Naive thymus-derived CD4-positive, alpha-beta T cell (primary cell): Measurements from ENCODE around the gene JDP2. TPM values are rescaled to one million over a fixed set of nuclear protein-coding genes. Genes with fewer than 3 reads are reported as not detected.

ENCODE experiments used
- ATAC-seq: fragments of 150-1000 bp; cut with Tn5 transposase; 2 replicates; pipeline ENCODE4 v1.10.0; 2021; ENCODE audit warnings: mild to moderate bottlenecking, moderate library complexity
- CTCF ChIA-PET: fragments of 350-600 bp; sonication (Branson Sonifier 250); formaldehyde crosslinking; loops from one replicate; lab custom pipeline; 2021; ENCODE audit warnings: antibody characterized with exemption; lab: Charles Lee
- POLR2A ChIA-PET: fragments of 350-600 bp; sonication (Branson Sonifier 250); formaldehyde crosslinking; loops from one replicate; lab custom pipeline; 2021; ENCODE audit warnings: antibody characterized with exemption, inconsistent platforms; lab: Charles Lee
- DNase-seq, 9 donors: peaks; one replicate each; pipeline versions ENCODE4 v3.0.0 to v3.0.0-alpha.2; 2020 to 2022; ENCODE audit warnings: mixed read lengths in 1 of 9
- H3K27ac ChIP-seq: one replicate; pipeline ENCODE4 v1.7.0; 2013; ENCODE audit warnings: mild to moderate bottlenecking, low read depth, low read length, moderate library complexity
- H3K27me3 ChIP-seq, 2 donors: one replicate each; pipeline ENCODE4 v1.7.0; 2013; ENCODE audit warnings: low read length in 2 of 2, mild to moderate bottlenecking in 2 of 2, moderate library complexity in 2 of 2; ENCODE audit not compliant: control insufficient read depth in 2 of 2, insufficient read depth in 2 of 2
- H3K36me3 ChIP-seq, 3 experiments: 1 replicate in 2 of 3; 2 replicates in 1 of 3; pipeline ENCODE4 v1.7.0; 2013; ENCODE audit warnings: low read length in 3 of 3, mild to moderate bottlenecking in 3 of 3, moderate library complexity in 1 of 3; ENCODE audit not compliant: insufficient read depth in 3 of 3, control insufficient read depth in 2 of 3
- H3K4me1 ChIP-seq, 2 donors: one replicate each; pipeline ENCODE4 v1.7.0; 2013; ENCODE audit warnings: low read length in 2 of 2, mild to moderate bottlenecking in 2 of 2, moderate library complexity in 1 of 2; ENCODE audit not compliant: control insufficient read depth in 2 of 2, insufficient read depth in 2 of 2
- H3K4me3 ChIP-seq: 2 replicates; pipeline ENCODE4 v1.7.0; 2013; ENCODE audit warnings: mild to moderate bottlenecking, low read length
- H3K9me3 ChIP-seq, 3 experiments: 1 replicate in 2 of 3; 2 replicates in 1 of 3; pipeline ENCODE4 v1.7.0; 2013; ENCODE audit warnings: low read length in 3 of 3; ENCODE audit not compliant: control insufficient read depth in 2 of 3
- H3K27ac Mint-ChIP-seq, 9 donors: one replicate each; pipeline ENCODE4 v1.8.0; 2020 to 2022; ENCODE audit warnings: mixed read lengths in 9 of 9, mild to moderate bottlenecking in 8 of 9, moderate library complexity in 5 of 9, inconsistent platforms in 2 of 9
- H3K27me3 Mint-ChIP-seq, 5 donors: one replicate each; pipeline ENCODE4 v1.8.0; 2021 to 2022; ENCODE audit warnings: mixed read lengths in 5 of 5, mild to moderate bottlenecking in 1 of 5
- H3K36me3 Mint-ChIP-seq, 5 donors: one replicate each; pipeline ENCODE4 v1.8.0; 2020 to 2022; ENCODE audit warnings: mixed read lengths in 5 of 5, mild to moderate bottlenecking in 3 of 5, inconsistent platforms in 1 of 5
- H3K4me1 Mint-ChIP-seq, 7 donors: one replicate each; pipeline ENCODE4 v1.8.0; 2020 to 2022; ENCODE audit warnings: mixed read lengths in 7 of 7, mild to moderate bottlenecking in 3 of 7, inconsistent platforms in 1 of 7
- H3K4me3 Mint-ChIP-seq, 10 donors: one replicate each; pipeline ENCODE4 v1.8.0; 2020 to 2022; ENCODE audit warnings: mild to moderate bottlenecking in 10 of 10, mixed read lengths in 10 of 10, moderate library complexity in 6 of 10, inconsistent platforms in 2 of 10
- H3K9me3 Mint-ChIP-seq, 11 donors: one replicate each; pipeline ENCODE4 v1.8.0; 2020 to 2022; ENCODE audit warnings: mixed read lengths in 11 of 11, mild to moderate bottlenecking in 4 of 11, inconsistent platforms in 1 of 11, moderate library complexity in 1 of 11
- intact Hi-C, 2 donors: fragments of 100-400 bp; cut with micrococcal nuclease; formaldehyde crosslinking; loops; one replicate each; pipeline ENCODE4 v1.15.1; 2023
- polyA plus RNA-seq, 2 donors: library from polyadenylated mRNA; unstranded; fragments of 300-500 nt; fragmentation: Illumina TruSeq; gene quantifications; one replicate each; pipeline ENCODE4 v1.2.3, GENCODE V29; 2021
- total RNA-seq, 6 experiments: library from RNA in 5 of 6; stranded (reverse) in 5 of 6; gene quantifications; 1 replicate in 5 of 6; 2 replicates in 1 of 6; pipeline ENCODE4 v1.2.3 and lab custom pipeline; 2021 to 2026

JDP2 gene
- total and polyA plus RNA-seq, 7 experiments from 2014 or later, result 0.86 to 29.0 (median 1.5) TPM; not detected in 2

- H3K9me3 Mint-ChIP-seq, result peaks cover 0 to 2% (median 0%) of the 10 kb centered on the region in 11 donors
- Histone ChIP-seq H3K4me3 (no peak overlapping the region), H3K36me3 (no peaks in the 10 kb centered on the region), H3K9me3 (no peaks in the 10 kb centered on the region), H3K4me1 (peaks cover 0 to 3% of the 10 kb centered on the region in 2 donors), H3K27me3 (no peaks in the 10 kb centered on the region), H3K27ac (no peak overlapping the region)
- peak overlapping the region in 3 of 9 donors; percentile 26 to 65 (median 36) for H3K27ac Mint-ChIP-seq
- intact Hi-C loops, result no loop called here
- ATAC-seq, result no peak
- no peak overlapping the region for H3K4me3 Mint-ChIP-seq
- no peaks in the 10 kb centered on the region for H3K27me3 Mint-ChIP-seq
- DNase-seq, result no peak
- ChIA-PET CTCF (interaction anchor here (1.0 kb wide), 1 partner anchor 188 kb away, joined by 3 read pairs; no protein-coding TSS in a partner anchor), POLR2A (no interaction called here)
- peaks cover 4 to 57% (median 5%) of the 10 kb centered on the region in 7 donors for H3K4me1 Mint-ChIP-seq
- peaks cover 0 to 7% (median 0%) of the 10 kb centered on the region in 5 donors for H3K36me3 Mint-ChIP-seq
Observed at GRCh38 chr14:75492832-75493591, 65.2 kb downstream of the JDP2 start.

- H3K4me3 Mint-ChIP-seq, result no peak overlapping the region
- H3K36me3 Mint-ChIP-seq, result peaks cover 0 to 7% (median 0%) of the 10 kb centered on the region in 5 donors
- DNase-seq, result no peak
- H3K27me3 Mint-ChIP-seq, result no peaks in the 10 kb centered on the region
- intact Hi-C loops, result no loop called here
- CTCF ChIA-PET, result no interaction called here
- ATAC-seq, result no peak
- Histone ChIP-seq H3K27me3 (no peaks in the 10 kb centered on the region), H3K4me1 (peaks cover 0 to 3% of the 10 kb centered on the region in 2 donors), H3K36me3 (no peaks in the 10 kb centered on the region), H3K27ac (no peak overlapping the region), H3K9me3 (no peaks in the 10 kb centered on the region), H3K4me3 (no peak overlapping the region)
- POLR2A ChIA-PET, result no interaction called here
- H3K9me3 Mint-ChIP-seq, result peaks cover 0 to 2% (median 0%) of the 10 kb centered on the region in 11 donors
- H3K27ac Mint-ChIP-seq, result no peak overlapping the region
- peaks cover 2 to 57% (median 4%) of the 10 kb centered on the region in 7 donors for H3K4me1 Mint-ChIP-seq
Observed at GRCh38 chr14:75493592-75494087, 65.8 kb downstream of the JDP2 start.

- Mint-ChIP-seq H3K4me1 (peaks cover 0 to 55% (median 0%) of the 10 kb centered on the region in 7 donors), H3K9me3 (peaks cover 0 to 2% (median 0%) of the 10 kb centered on the region in 11 donors), H3K27ac (no peak overlapping the region), H3K36me3 (peaks cover 0 to 7% (median 0%) of the 10 kb centered on the region in 5 donors), H3K4me3 (no peak overlapping the region), H3K27me3 (no peaks in the 10 kb centered on the region)
- ATAC-seq, result no peak
- Histone ChIP-seq H3K27ac (no peak overlapping the region), H3K36me3 (no peaks in the 10 kb centered on the region), H3K27me3 (no peaks in the 10 kb centered on the region), H3K4me3 (no peak overlapping the region), H3K9me3 (no peaks in the 10 kb centered on the region), H3K4me1 (peaks cover 0 to 3% of the 10 kb centered on the region in 2 donors)
- DNase-seq, result no peak
- intact Hi-C loops, result no loop called here
- ChIA-PET CTCF (interaction anchor here (0.9 to 1.2 kb wide), 2 partner anchors 8 to 67 kb away, joined by 3 to 4 read pairs; no protein-coding TSS in a partner anchor), POLR2A (interaction anchor here (0.6 kb wide), 1 partner anchor 157 kb away, joined by 5 read pairs; no protein-coding TSS in a partner anchor)
Observed at GRCh38 chr14:75494896-75495295, 67.1 kb downstream of the JDP2 start.

- POLR2A ChIA-PET, result no interaction called here
- Histone ChIP-seq H3K27me3 (no peaks in the 10 kb centered on the region), H3K4me3 (no peak overlapping the region), H3K9me3 (no peaks in the 10 kb centered on the region), H3K4me1 (peaks cover 0 to 3% of the 10 kb centered on the region in 2 donors), H3K27ac (no peak overlapping the region), H3K36me3 (no peaks in the 10 kb centered on the region)
- no peak overlapping the region for H3K4me3 Mint-ChIP-seq
- H3K27me3 Mint-ChIP-seq, result no peaks in the 10 kb centered on the region
- H3K36me3 Mint-ChIP-seq, result peaks cover 0 to 7% (median 0%) of the 10 kb centered on the region in 5 donors
- CTCF ChIA-PET, result interaction anchor here (0.7 to 1.2 kb wide), 3 partner anchors 8 to 635 kb away, joined by 3 to 4 read pairs (median 3); no protein-coding TSS in a partner anchor
- intact Hi-C loops, result no loop called here
- H3K9me3 Mint-ChIP-seq, result peaks cover 0 to 2% (median 0%) of the 10 kb centered on the region in 11 donors
- peaks cover 0 to 52% (median 0%) of the 10 kb centered on the region in 7 donors for H3K4me1 Mint-ChIP-seq
- ATAC-seq, result no peak
- no peak for DNase-seq
- no peak overlapping the region for H3K27ac Mint-ChIP-seq
Observed at GRCh38 chr14:75495399-75495798, 67.6 kb downstream of the JDP2 start.

- H3K4me1 Mint-ChIP-seq, result peaks cover 0 to 49% (median 0%) of the 10 kb centered on the region in 7 donors
- DNase-seq (no peak), ATAC-seq (no peak)
- H3K9me3 ChIP-seq, result no peaks in the 10 kb centered on the region
- no peaks in the 10 kb centered on the region for H3K9me3 Mint-ChIP-seq
- CTCF ChIA-PET, result interaction anchor here (0.7 to 1.2 kb wide), 3 partner anchors 9 to 635 kb away, joined by 3 to 4 read pairs (median 3); no protein-coding TSS in a partner anchor
- H3K27me3 ChIP-seq, result no peaks in the 10 kb centered on the region
- no peak overlapping the region for H3K27ac Mint-ChIP-seq
- no peaks in the 10 kb centered on the region for H3K36me3 ChIP-seq
- no peak overlapping the region for H3K27ac ChIP-seq
- POLR2A ChIA-PET, result no interaction called here
- H3K36me3 Mint-ChIP-seq, result peaks cover 0 to 7% (median 0%) of the 10 kb centered on the region in 5 donors
- no peak overlapping the region for H3K4me3 Mint-ChIP-seq
- no peaks in the 10 kb centered on the region for H3K27me3 Mint-ChIP-seq
- intact Hi-C loops, result loop anchor here in 1 of 2 donors (2.0 kb wide), 1 partner anchor 47 kb away; no protein-coding TSS in a partner anchor
- peaks cover 0 to 3% of the 10 kb centered on the region in 2 donors for H3K4me1 ChIP-seq
- no peak overlapping the region for H3K4me3 ChIP-seq
Observed at GRCh38 chr14:75495882-75496281, 68.1 kb downstream of the JDP2 start.

GRCh38 chr14:75496755-75497154 is 68.9 kb downstream of the JDP2 start:
- H3K27ac Mint-ChIP-seq, result peak overlapping the region in 2 of 9 donors; percentile 41 to 89
- intact Hi-C loops, result loop anchor here in 1 of 2 donors (2.0 kb wide), 1 partner anchor 46 kb away; no protein-coding TSS in a partner anchor
- POLR2A ChIA-PET, result no interaction called here

More at GRCh38 chr14:75496755-75497154, 68.9 kb downstream of the JDP2 start:
- H3K9me3 ChIP-seq, result no peaks in the 10 kb centered on the region
- DNase-seq, result no peak
- no peaks in the 10 kb centered on the region for H3K36me3 ChIP-seq
- Mint-ChIP-seq H3K36me3 (peaks cover 0 to 7% (median 0%) of the 10 kb centered on the region in 5 donors), H3K9me3 (no peaks in the 10 kb centered on the region), H3K4me3 (peak overlapping the region in 1 of 10 donors; percentile 72), H3K27me3 (no peaks in the 10 kb centered on the region), H3K4me1 (peaks cover 0 to 49% (median 0%) of the 10 kb centered on the region in 7 donors)
- H3K27ac ChIP-seq, result no peak overlapping the region
- no peak for ATAC-seq
- H3K27me3 ChIP-seq, result no peaks in the 10 kb centered on the region
- peaks cover 0 to 3% of the 10 kb centered on the region in 2 donors for H3K4me1 ChIP-seq
- CTCF ChIA-PET, result no interaction called here
- no peak overlapping the region for H3K4me3 ChIP-seq
